ENCODE measurements around the gene P3H4. TPM values are rescaled to one million over a fixed set of nuclear protein-coding genes. Genes with fewer than 3 reads are reported as not detected.

The P3H4 gene
- polyA plus RNA-seq, 1 donor (not counting 4 experiments of a cell fraction or from before 2014, with no cell fraction given): 4.2 TPM

- H3K9me3 ChIP-seq (ENCODE audit: control insufficient read depth, low read depth, low read length): no peaks in the 10 kb centered on the region
- H3K9ac ChIP-seq (ENCODE audit: control insufficient read depth, extremely low read depth, insufficient read depth, low read length): no peak overlapping the region
- H2AFZ ChIP-seq (ENCODE audit: control insufficient read depth, low read length): no peak overlapping the region
- H3K36me3 ChIP-seq (ENCODE audit: control insufficient read depth in 2 of 2, extremely low read depth in 1 of 2, insufficient read depth in 2 of 2, low read length in 2 of 2): peaks cover 20 to 43% of the 10 kb centered on the region in 2 experiments
- no peak for DNase-seq (ENCODE audit: low read depth, low spot score)
- H3K4me3 ChIP-seq (ENCODE audit: control insufficient read depth in 2 of 3, extremely low read depth in 1 of 3, insufficient read depth in 2 of 3, low read depth in 1 of 3, low read length in 3 of 3): no peak overlapping the region
- FAIRE-seq: no peak
- H3K79me2 ChIP-seq (ENCODE audit: control insufficient read depth, insufficient read depth, low read length): peaks cover 92% of the 10 kb centered on the region
- no peaks in the 10 kb centered on the region for H3K27me3 ChIP-seq (ENCODE audit: control insufficient read depth, extremely low read depth, insufficient read depth, low read length)
- dilution Hi-C loops (cut with MboI; ENCODE audit: extremely low pct_ligation_motif_present, low sequenced_read_pairs): no loop called here
- H3K9me1 ChIP-seq (ENCODE audit: control insufficient read depth, extremely low read depth, insufficient read depth, low read length): peaks cover 7% of the 10 kb centered on the region
- no peak overlapping the region for H3K27ac ChIP-seq (ENCODE audit: control insufficient read depth, insufficient read depth, low read length)
- TF ChIP-seq CTCF (optimal IDR thresholded peaks at IDR 0.05 in 1 of 3, IDR thresholded peaks at IDR 0.05 in 1 of 3, conservative IDR thresholded peaks at IDR 0.05 in 1 of 3; ENCODE audit: extremely low read depth in 1 of 3, insufficient read depth in 2 of 3, low read length in 3 of 3) (no peak), EZH2 (IDR thresholded peaks at IDR 0.05; ENCODE audit: low read length) (no peak)
- H3K4me1 ChIP-seq (ENCODE audit: control insufficient read depth, extremely low read depth, insufficient read depth, low read length): peaks cover 68% of the 10 kb centered on the region
- H4K20me1 ChIP-seq (ENCODE audit: control insufficient read depth, extremely low read depth, insufficient read depth, low read length): peaks cover 34% of the 10 kb centered on the region
- H3K4me2 ChIP-seq (ENCODE audit: control insufficient read depth, extremely low read depth, insufficient read depth, low read depth, low read length): no peak overlapping the region
These were observed 31.8 kb downstream of the P3H4 start for GRCh38 chr17:41779954-41780353.

- peak overlapping the region; percentile 51 for H3K9ac ChIP-seq (ENCODE audit: control insufficient read depth, extremely low read depth, insufficient read depth, low read length)
- DNase-seq (ENCODE audit: low read depth, low spot score) (no peak), FAIRE-seq (no peak)
- no peaks in the 10 kb centered on the region for H3K27me3 ChIP-seq (ENCODE audit: control insufficient read depth, extremely low read depth, insufficient read depth, low read length)
- H2AFZ ChIP-seq (ENCODE audit: control insufficient read depth, low read length): no peak overlapping the region
- peaks cover 75% of the 10 kb centered on the region for H3K4me1 ChIP-seq (ENCODE audit: control insufficient read depth, extremely low read depth, insufficient read depth, low read length)
- no peaks in the 10 kb centered on the region for H3K9me3 ChIP-seq (ENCODE audit: control insufficient read depth, low read depth, low read length)
- H3K27ac ChIP-seq (ENCODE audit: control insufficient read depth, insufficient read depth, low read length): peak overlapping the region; percentile 36
- peaks cover 23 to 41% of the 10 kb centered on the region in 2 experiments for H3K36me3 ChIP-seq (ENCODE audit: control insufficient read depth in 2 of 2, extremely low read depth in 1 of 2, insufficient read depth in 2 of 2, low read length in 2 of 2)
- H3K79me2 ChIP-seq (ENCODE audit: control insufficient read depth, insufficient read depth, low read length): peaks cover 85% of the 10 kb centered on the region
- TF ChIP-seq CTCF (optimal IDR thresholded peaks at IDR 0.05 in 1 of 3, IDR thresholded peaks at IDR 0.05 in 1 of 3, conservative IDR thresholded peaks at IDR 0.05 in 1 of 3; ENCODE audit: extremely low read depth in 1 of 3, insufficient read depth in 2 of 3, low read length in 3 of 3) (no peak), EZH2 (IDR thresholded peaks at IDR 0.05; ENCODE audit: low read length) (no peak)
- no peak overlapping the region for H3K4me3 ChIP-seq (ENCODE audit: control insufficient read depth in 2 of 3, extremely low read depth in 1 of 3, insufficient read depth in 2 of 3, low read depth in 1 of 3, low read length in 3 of 3)
- peaks cover 7% of the 10 kb centered on the region for H3K9me1 ChIP-seq (ENCODE audit: control insufficient read depth, extremely low read depth, insufficient read depth, low read length)
- dilution Hi-C loops (cut with MboI; ENCODE audit: extremely low pct_ligation_motif_present, low sequenced_read_pairs): no loop called here
- peak overlapping the region; percentile 6 for H3K4me2 ChIP-seq (ENCODE audit: control insufficient read depth, extremely low read depth, insufficient read depth, low read depth, low read length)
- H4K20me1 ChIP-seq (ENCODE audit: control insufficient read depth, extremely low read depth, insufficient read depth, low read length): peaks cover 34% of the 10 kb centered on the region
These were observed 34.1 kb downstream of the P3H4 start for GRCh38 chr17:41777574-41778188.
